Mammary epithelial cell (primary cell): Measurements from ENCODE around the gene ROBO3.

Experiments
- CTCF ChIP-seq, 2 donors: IDR thresholded peaks in 1 of 2; conservative IDR thresholded peaks in 1 of 2; 2 replicates each; pipeline ENCODE4 v1.5.1; 2011 to 2012; ENCODE audit warnings: inconsistent platforms in 2 of 2, low read length in 2 of 2, mild to moderate bottlenecking in 2 of 2, control low read depth in 1 of 2, low read depth in 1 of 2; ENCODE audit not compliant: insufficient read depth in 1 of 2; ENCODE audit errors: extremely low read depth in 1 of 2
- EZH2 ChIP-seq: IDR thresholded peaks from 2 replicates; pipeline ENCODE4 v1.6.1; 2012; ENCODE audit warnings: low read length, inconsistent platforms, borderline replicate concordance

DNA sequence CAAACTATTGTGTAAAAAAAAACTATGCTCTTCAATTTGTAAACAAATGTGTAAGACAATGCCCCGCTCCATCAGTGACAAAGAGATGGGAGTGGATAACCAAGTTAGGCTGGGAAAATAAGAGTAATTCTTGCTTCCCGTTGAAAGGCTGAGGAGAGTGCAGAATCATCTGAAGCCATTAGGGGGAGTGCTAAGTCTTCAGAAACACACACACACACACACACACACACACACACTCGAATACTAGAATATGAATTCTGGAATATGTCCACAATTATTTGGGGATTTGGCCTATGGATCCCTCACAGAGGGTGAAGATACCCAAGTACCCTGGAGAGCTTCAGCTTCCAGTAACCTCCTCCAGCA is 27.8 kb upstream of the ROBO3 start:
- TF ChIP-seq CTCF (conservative IDR thresholded peaks at IDR 0.05 in 1 of 2, IDR thresholded peaks at IDR 0.05 in 1 of 2; ENCODE audit: extremely low read depth in 1 of 2, insufficient read depth in 1 of 2, low read depth in 1 of 2, low read length in 2 of 2) (peak; percentile 77 to 80), EZH2 (no peak)
